DMS 273 (cell line): Measurements from ENCODE around the gene ST8SIA2.
A peak's percentile ranks its signal among the peaks of the same experiment; 100 is the strongest.

Experiments used
- DNase-seq: peaks from one replicate; lab custom pipeline; 2025; ENCODE audit not compliant: unreplicated experiment; lab: John Stamatoyannopoulos, UW

Gene ST8SIA2

GRCh38 chr15:92480361-92480760, 86.7 kb downstream of the ST8SIA2 start:
- no peak for DNase-seq

GRCh38 chr15:92485441-92485840, 91.8 kb downstream of the ST8SIA2 start:
- no peak for DNase-seq

GRCh38 chr15:92492551-92493115, 99.0 kb downstream of the ST8SIA2 start:
- DNase-seq, result peak; percentile 89

GRCh38 chr15:92494806-92495336, 101.2 kb downstream of the ST8SIA2 start:
- DNase-seq, result peak; percentile 28

- DNase-seq, result peak; percentile 55
Measured at GRCh38 chr15:92495446-92495845, 101.8 kb downstream of the ST8SIA2 start.

- no peak for DNase-seq
Measured at GRCh38 chr15:92499731-92500530, 106.2 kb downstream of the ST8SIA2 start.

GRCh38 chr15:92502336-92502735, 108.7 kb downstream of the ST8SIA2 start:
- no peak for DNase-seq

- no peak for DNase-seq
Measured at GRCh38 chr15:92502930-92503857, 109.5 kb downstream of the ST8SIA2 start.

- DNase-seq, result no peak
Measured at GRCh38 chr15:92503889-92504288, 110.2 kb downstream of the ST8SIA2 start.

GRCh38 chr15:92505611-92506010, 111.9 kb downstream of the ST8SIA2 start:
- no peak for DNase-seq

- DNase-seq, result no peak
Measured at GRCh38 chr15:92506506-92506905, 112.8 kb downstream of the ST8SIA2 start.

GRCh38 chr15:92510163-92510882, 116.6 kb downstream of the ST8SIA2 start:
- DNase-seq, result no peak
